ENCODE results near the gene SLC23A1. TPM values are rescaled to one million over a fixed set of nuclear protein-coding genes. Genes with fewer than 3 reads are reported as not detected.

Gene SLC23A1
- total RNA-seq, 4 donors from 2014 or later: not detected

- H3K27ac ChIP-seq: peak overlapping the region in 1 of 3 donors; percentile 81
- no peak overlapping the region for H3K4me3 ChIP-seq (replicated peaks in 1 of 3)
- no peaks in the 10 kb centered on the region for H3K9me3 ChIP-seq
- no peak for DNase-seq
- WGBS, 2 donors: 74 to 81% methylated on average over 7 of the region's 7 CpGs
- H3K4me1 ChIP-seq: peaks cover 5 to 14% of the 10 kb centered on the region in 2 donors
- no peaks in the 10 kb centered on the region for H3K36me3 ChIP-seq
- intact Hi-C loops (cut with DNase I): no loop called here
- no peaks in the 10 kb centered on the region for H3K27me3 ChIP-seq
- no peak for TF ChIP-seq POLR2A (IDR thresholded peaks at IDR 0.05)
- TF ChIP-seq, protein P1, sequence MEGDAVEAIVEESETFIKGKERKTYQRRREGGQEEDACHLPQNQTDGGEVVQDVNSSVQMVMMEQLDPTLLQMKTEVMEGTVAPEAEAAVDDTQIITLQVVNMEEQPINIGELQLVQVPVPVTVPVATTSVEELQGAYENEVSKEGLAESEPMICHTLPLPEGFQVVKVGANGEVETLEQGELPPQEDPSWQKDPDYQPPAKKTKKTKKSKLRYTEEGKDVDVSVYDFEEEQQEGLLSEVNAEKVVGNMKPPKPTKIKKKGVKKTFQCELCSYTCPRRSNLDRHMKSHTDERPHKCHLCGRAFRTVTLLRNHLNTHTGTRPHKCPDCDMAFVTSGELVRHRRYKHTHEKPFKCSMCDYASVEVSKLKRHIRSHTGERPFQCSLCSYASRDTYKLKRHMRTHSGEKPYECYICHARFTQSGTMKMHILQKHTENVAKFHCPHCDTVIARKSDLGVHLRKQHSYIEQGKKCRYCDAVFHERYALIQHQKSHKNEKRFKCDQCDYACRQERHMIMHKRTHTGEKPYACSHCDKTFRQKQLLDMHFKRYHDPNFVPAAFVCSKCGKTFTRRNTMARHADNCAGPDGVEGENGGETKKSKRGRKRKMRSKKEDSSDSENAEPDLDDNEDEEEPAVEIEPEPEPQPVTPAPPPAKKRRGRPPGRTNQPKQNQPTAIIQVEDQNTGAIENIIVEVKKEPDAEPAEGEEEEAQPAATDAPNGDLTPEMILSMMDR (IDR thresholded peaks at IDR 0.05): peak in 1 of 6 experiments; percentile 25
Measured at GRCh38 chr5:139402561-139403158, 19.6 kb upstream of the SLC23A1 start.

GRCh38 chr5:139401546-139401945, 18.4 kb upstream of the SLC23A1 start:
- no peak overlapping the region for H3K4me3 ChIP-seq (replicated peaks in 1 of 3)
- no peak overlapping the region for H3K27ac ChIP-seq
- H3K9me3 ChIP-seq: no peaks in the 10 kb centered on the region
- 91 to 94% methylated on average over 6 to 10 of the region's 10 CpGs for WGBS, 2 donors
- intact Hi-C loops (cut with DNase I): no loop called here
- H3K27me3 ChIP-seq: no peaks in the 10 kb centered on the region
- DNase-seq: no peak
- peaks cover 5 to 14% of the 10 kb centered on the region in 2 donors for H3K4me1 ChIP-seq
- no peaks in the 10 kb centered on the region for H3K36me3 ChIP-seq
- TF ChIP-seq, protein P1 (IDR thresholded peaks at IDR 0.05): no peak
- no peak for TF ChIP-seq POLR2A (IDR thresholded peaks at IDR 0.05)

DNA sequence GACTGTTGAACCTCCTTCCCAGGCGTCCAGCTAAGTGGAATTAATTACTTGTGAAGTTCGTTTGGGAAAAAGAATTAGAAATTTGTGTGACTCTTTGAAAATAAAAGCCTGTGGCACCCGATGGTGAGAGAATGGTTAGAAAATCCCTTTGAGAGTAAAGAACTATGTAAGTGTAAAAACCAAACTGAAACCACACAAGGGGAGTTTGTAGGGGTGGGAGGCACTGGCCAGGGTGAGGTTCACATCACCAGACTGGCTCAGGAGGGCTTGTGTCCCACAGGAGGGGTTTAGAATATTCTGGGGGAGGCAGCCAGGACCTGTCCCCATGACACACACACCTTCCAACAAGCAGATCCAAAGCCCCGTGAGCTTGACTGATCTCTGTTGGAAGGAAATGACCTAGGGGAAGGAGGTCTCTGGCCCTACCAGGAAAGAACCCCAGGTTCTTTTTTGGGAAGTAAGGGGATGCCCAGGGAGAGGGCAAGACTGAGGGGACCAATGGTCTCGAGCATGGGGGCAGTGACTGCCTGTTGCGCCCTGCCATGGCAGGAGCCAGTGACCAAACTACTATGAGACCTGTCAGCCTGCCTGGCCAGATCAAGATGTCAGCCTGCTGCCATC, 16.5 kb upstream of the SLC23A1 start:
- peaks cover 12 to 19% of the 10 kb centered on the region in 2 donors for H3K4me1 ChIP-seq
- no peaks in the 10 kb centered on the region for H3K27me3 ChIP-seq
- intact Hi-C loops (cut with DNase I): no loop called here
- 83 to 89% methylated on average over 6 of the region's 6 CpGs for WGBS, 2 donors
- no peaks in the 10 kb centered on the region for H3K36me3 ChIP-seq
- no peak for DNase-seq
- H3K4me3 ChIP-seq (replicated peaks in 1 of 3): no peak overlapping the region
- no peak overlapping the region for H3K27ac ChIP-seq
- no peak for TF ChIP-seq POLR2A (IDR thresholded peaks at IDR 0.05)
- TF ChIP-seq, protein P1 (IDR thresholded peaks at IDR 0.05): no peak
- H3K9me3 ChIP-seq: no peaks in the 10 kb centered on the region

- no peaks in the 10 kb centered on the region for H3K27me3 ChIP-seq
- H3K9me3 ChIP-seq: no peaks in the 10 kb centered on the region
- DNase-seq: peak; percentile 55 to 59
- H3K36me3 ChIP-seq: no peaks in the 10 kb centered on the region
- intact Hi-C loops (cut with DNase I): no loop called here
- no peak overlapping the region for H3K4me3 ChIP-seq (replicated peaks in 1 of 3)
- no peak overlapping the region for H3K27ac ChIP-seq
- H3K4me1 ChIP-seq: peaks cover 12 to 25% of the 10 kb centered on the region in 2 donors
- WGBS, 2 donors: 34 to 42% methylated on average over 6 of the region's 6 CpGs
- TF ChIP-seq POLR2A (IDR thresholded peaks at IDR 0.05): no peak
- TF ChIP-seq, protein P1 (IDR thresholded peaks at IDR 0.05): no peak
Measured at GRCh38 chr5:139397921-139398320, 14.8 kb upstream of the SLC23A1 start.

DNA sequence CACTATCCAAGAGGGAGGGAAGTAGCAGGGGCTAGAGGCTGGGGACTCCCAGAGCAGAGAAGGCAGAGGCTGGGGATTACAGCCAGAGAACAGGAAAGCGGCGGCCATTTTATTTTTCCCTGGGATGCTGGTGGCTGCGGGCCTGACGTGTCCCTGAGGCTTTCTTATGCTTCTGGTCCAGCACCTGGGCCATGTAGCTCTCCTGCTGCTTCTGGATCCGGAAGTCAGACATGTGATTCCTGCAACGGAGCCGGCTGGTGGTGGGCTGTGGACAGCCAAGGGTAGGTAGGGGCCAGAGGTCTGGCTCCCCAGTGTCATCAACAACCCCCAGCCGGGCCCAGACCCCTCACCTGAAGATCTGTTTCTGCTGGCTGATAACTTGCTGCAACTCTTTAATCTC, 13.6 kb upstream of the SLC23A1 start:
- intact Hi-C loops (cut with DNase I): no loop called here
- TF ChIP-seq, protein P1 (IDR thresholded peaks at IDR 0.05): no peak
- no peak for TF ChIP-seq POLR2A (IDR thresholded peaks at IDR 0.05)
- Histone ChIP-seq H3K4me3 (replicated peaks in 1 of 3) (no peak overlapping the region), H3K36me3 (no peaks in the 10 kb centered on the region), H3K4me1 (peaks cover 15 to 35% of the 10 kb centered on the region in 2 donors), H3K27me3 (no peaks in the 10 kb centered on the region), H3K9me3 (no peaks in the 10 kb centered on the region), H3K27ac (no peak overlapping the region)
- 87 to 89% methylated on average over 8 of the region's 8 CpGs for WGBS, 2 donors
- DNase-seq: no peak
